Cerebellar cortex (tissue), 1 donor: Measurements from ENCODE around the gene CYP26B1.
"Not testable (repeated sequence)": the region's sequence is repeated elsewhere in the genome, so short reads cannot be mapped to it uniquely, and the experiment has no call there.

ENCODE experiments used
- DNase-seq: peaks from one replicate; pipeline ENCODE4 v3.0.0-alpha.2; 2015; ENCODE audit warnings: low spot score

The CYP26B1 gene

DNA sequence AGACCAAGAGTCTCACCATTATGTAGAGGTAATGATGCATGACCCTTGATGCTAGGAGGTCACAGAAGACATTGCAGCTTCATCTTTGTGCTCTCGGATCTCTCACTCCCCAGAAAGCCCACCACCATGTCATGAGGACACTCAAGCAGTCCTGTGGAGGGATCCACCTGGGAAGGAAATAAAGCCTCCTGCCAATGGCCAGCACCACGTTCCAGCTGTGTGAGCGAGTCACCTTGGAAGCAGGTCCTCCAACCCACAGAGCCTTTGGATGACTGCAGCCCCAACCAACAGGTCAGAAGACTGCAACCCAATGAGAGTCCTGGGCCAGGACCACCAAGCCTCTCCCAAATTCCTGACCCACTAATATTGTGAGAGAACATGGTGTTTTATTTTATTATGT, 38.4 kb downstream of the CYP26B1 start:
- no peak for DNase-seq

GRCh38 chr2:72108121-72108520, 39.5 kb downstream of the CYP26B1 start:
- no peak for DNase-seq

- no peak for DNase-seq
Observed at GRCh38 chr2:72106978-72107377, 40.7 kb downstream of the CYP26B1 start.

DNA sequence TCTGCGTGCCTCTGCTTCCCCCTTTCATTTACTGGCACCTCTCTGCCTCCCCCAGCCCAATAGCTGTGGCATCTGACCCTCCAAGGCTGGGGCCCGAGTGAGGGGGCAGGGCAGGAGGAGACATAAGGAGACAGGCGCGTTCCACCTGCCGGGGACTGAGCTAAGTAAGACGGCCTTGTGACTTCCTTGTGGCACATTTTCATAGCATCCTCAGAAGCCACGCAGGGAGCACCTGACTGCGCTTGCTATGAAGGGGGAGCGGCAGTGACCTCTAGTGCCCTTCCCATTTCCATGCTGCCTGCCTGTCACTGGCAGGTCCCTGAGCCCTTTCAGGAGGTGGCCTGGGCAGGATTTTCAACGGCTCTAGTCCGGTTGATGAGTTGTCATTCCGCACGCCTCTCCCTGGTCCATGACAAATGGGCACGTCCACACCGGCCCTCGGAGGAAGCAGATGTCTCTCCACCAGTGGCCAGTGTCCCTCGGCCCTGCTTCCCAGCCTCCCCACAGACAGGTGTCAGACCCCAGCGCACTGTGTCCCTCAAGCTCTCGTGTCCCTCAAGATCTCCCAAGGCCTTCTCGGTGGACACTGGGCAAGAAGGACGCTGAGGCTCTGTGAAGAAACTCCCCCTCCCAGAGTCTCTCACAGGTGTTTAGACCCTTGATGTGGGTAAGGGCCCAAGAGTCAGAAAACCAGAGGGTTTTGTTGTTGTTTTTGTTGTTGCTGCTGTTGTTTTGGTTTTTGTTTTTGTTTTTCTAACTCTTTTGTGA, 42.7 kb downstream of the CYP26B1 start:
- DNase-seq: no peak

DNA sequence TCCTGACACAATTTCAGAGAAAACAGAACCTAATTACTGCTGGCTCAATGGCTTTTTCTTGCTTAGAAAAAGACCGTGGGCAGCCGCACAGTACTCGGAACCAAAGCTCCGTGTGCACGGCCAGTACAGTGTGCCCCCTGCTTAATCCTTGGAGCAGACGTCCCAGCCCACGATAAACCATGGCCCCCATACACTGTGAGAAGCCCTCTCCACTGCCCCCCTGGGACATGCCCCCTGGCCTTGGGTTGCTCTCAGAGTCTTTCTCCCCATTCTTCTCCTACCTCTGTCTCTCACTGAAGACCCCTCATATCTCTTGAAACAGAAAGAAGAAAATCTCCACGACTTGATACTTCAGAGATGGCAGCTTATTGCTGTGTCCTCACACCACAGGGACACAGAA, 44.0 kb downstream of the CYP26B1 start:
- no peak for DNase-seq

DNA sequence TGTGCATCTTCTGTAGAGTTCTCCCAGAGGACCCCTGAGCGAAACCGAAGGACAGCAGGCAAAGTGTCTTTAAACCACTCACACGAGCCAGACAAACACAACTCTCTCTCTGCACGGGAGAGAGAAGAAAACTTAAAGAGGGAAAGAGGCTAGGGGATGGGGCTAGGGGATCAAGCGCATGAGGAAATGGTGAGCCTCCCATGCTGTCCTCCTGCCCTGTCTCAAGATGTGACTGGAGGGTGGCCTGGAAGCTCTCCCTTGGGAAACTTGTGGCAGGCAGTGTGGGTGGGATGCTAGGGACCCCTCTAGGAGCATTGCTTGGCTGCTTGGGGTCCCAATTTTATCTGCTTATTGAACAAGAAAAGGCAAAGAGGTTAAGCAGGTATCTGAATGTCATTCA, 44.5 kb downstream of the CYP26B1 start:
- no peak for DNase-seq

- DNase-seq: no peak
Observed at GRCh38 chr2:72098935-72099334, 48.7 kb downstream of the CYP26B1 start.

DNA sequence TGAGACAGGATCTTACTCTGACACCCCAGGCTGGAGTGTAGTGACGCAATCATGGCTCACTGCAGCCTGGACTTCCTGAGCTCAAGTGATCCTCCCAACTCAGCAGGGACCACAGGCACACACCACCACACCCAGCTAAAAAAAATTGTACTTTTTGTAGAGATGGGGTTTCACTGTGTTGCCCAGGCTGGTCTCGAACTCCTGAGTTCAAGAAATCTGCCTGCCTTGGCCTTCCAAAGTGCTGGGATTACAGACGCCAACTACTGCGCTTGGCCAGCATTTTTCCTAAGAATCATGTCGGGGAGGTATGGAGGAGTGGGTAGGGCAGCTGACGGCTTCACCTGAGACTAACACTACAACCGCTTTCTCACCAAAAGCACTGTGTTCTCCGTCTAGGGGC, 50.4 kb downstream of the CYP26B1 start:
- DNase-seq: no peak

- DNase-seq: no peak
Observed at GRCh38 chr2:72096181-72096580, 51.5 kb downstream of the CYP26B1 start.

DNA sequence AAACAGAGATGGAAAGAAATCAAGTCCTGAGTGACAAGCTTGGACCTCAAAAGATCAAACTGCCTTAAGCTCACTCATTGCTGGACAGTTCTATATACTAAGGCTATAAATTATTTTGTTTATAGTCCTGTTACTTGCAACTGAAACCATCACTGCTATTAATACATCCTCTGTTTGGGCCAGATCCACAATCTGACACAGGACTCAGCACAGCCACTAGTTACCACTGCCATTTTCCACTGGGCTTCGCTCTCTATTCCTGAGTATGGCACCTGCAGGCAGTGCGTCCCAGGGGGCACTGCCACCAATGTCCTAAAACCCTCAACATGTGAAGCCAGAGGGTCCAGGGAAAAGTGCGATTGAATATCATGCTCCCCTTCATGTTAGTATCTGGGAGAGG, 52.3 kb downstream of the CYP26B1 start:
- no peak for DNase-seq

- no peak for DNase-seq
Observed at GRCh38 chr2:72094701-72095100, 53.0 kb downstream of the CYP26B1 start.

DNA sequence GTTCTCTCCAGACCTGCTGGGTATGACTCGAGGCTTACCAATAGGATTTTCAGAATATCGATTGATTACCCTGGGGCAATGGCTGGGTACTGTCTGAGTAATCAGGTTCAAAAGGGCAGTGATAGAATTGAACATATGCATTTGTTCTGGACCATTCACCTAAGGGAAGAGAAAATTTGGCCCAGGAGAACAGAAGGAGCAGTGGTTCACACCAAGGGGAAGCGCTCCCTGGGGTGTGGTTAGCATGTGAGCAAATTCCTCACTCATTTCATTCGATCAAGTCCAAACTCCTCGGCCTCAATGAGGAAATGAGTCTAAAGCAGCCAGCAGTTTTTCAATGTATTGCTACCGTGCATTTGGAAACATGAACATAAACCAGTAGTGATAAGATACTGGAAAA, 55.6 kb downstream of the CYP26B1 start:
- DNase-seq: no peak

GRCh38 chr2:72090781-72091482, 56.7 kb downstream of the CYP26B1 start:
- DNase-seq: no peak

- no peak for DNase-seq
Observed at GRCh38 chr2:72090271-72090720, 57.4 kb downstream of the CYP26B1 start.

DNA sequence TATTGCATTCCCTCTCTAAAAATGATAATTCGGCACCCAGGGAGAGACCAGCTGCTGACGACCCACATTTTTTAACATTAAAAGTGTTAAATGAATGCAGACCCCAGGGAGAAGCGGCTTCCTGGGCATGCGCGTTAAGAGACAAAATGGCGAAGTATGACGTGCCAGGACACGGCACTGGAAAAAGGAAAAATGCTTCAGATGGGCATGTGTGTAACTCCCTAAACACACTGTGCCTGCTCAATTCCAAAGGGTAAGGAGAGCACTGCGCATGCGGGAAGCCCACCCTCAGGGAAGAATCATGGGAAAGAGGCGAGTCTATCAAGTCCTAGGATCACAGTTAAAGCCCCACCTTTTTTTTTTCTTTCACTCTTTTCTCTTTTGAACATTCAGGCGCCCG, 58.1 kb downstream of the CYP26B1 start:
- DNase-seq: no peak

DNA sequence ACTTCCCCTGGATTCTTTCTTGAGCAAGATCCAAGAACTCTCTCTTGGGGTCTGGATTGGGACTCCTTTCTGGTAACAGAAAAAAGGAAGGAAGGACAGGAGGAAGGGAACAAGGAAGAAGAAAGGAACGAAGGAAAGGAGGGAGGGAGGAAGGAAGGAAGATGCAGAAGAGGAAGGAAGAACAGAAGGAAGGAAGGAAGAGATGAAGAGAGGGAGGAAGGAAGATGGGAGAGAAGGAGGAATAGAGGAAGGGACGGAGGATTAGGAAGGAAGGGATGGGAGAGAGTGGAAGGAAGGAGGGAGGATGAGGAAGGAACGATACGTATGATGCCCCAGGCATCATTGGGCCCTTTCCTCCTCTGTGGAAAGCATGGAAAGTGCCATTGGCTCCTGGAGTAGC, 58.6 kb downstream of the CYP26B1 start:
- DNase-seq: no peak

GRCh38 chr2:72086871-72087633, 60.6 kb downstream of the CYP26B1 start:
- DNase-seq: not testable (repeated sequence)

DNA sequence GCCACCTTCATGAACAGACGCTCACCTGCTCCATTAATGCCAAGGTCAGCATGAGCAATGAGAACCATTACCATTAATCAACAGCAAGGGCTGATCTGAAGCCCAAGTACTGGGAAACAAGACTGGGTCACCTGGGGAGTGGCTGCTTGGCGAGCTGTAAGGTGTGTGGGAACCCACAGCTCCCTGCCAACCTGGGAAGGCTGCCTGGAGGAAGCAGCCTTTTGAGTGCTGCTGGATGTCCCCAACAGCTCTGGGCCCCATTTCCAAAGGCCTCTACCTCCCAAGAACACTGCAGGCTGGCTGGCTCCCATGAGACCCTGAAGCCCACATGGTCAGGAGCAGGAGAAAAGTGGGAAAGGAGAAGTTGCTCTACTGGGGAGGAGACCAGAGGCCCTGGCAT, 62.1 kb downstream of the CYP26B1 start:
- DNase-seq: no peak

DNA sequence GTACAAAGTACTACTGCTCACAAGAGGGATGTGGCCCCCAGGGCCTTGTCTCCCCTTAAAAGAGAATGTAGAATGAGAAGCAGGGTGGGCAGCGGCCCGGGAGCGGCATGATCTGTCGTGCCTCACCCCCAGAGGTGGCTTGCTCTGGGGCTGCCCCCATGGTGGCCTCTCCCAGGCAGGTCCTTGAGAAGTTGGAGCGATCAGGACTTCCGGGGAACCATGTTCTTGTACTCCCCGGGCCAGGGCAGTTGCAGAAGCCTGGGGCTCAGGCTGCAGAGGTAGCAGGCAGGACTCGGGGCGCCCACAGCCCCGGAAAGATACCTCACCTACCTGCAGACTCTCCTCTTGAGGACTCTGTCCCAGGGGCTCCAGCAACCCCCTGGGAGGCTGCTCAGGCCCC, 62.6 kb downstream of the CYP26B1 start:
- no peak for DNase-seq

DNA sequence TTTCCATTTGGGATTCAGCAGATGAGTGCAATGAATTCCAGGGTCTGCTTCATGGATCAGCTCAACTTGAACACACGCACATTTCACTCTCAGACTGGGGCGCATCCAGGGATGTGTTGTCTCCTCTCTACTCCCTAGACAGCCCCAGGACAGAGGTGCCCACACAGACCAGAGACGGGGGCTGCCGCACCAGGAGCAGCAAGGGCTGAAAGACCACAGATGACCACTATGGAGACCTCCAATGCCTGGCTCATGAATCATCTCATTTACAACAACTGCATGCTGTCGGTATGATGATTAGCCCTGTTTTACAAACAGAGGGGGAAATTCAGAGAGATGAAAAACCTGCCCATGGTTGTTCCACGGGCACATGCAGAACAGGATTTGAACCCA, 63.1 kb downstream of the CYP26B1 start:
- DNase-seq: no peak

DNA sequence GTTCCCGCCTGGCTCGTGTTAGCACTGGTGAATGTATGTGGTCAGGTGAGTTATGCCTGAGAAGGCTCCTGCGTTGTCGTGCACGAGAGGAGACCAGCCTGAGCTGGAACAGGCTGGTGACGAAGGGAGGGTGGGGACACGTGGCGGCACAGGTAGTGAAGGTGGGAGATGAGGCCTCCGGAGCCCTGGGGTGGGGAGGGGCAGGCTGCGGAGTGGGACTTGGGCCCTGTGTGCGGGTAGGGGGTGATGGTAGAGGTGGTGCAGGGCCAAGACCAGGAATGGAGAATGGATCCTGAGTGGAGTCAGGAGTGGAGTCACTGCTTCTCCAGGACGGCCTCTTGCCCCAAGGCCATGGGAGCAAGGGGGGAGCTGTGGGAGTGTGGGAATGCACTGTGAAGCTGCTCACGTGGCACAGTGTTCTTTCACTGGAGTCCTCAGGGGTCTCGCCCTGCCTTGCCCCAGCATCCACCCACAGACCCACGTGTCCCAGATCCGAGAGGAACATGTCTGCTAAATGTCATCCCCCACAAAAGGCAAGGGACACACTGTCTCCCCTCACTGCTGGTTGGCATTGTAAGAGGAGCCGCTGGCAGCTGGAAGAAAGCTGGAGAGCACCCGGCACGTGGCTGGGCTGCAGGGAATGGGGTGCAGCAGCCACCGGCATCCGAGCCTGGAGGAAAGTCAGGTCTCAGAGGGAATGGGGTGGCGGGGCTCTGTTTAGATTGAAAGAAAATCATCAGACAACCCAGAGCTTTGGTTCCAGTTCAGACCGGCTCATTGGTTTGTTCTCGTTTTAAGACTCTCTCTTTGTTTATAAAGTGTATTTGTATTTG, 63.7 kb downstream of the CYP26B1 start:
- no peak for DNase-seq

GRCh38 chr2:72082887-72083286, 64.8 kb downstream of the CYP26B1 start:
- DNase-seq: no peak
